Islet precursor cell (in vitro differentiated cells): ENCODE measurements around the gene RPL38.

Experiments used
- DNase-seq: peaks from one replicate; pipeline ENCODE4 v3.0.0-alpha.2; 2018

Gene RPL38

GRCh38 chr17:74203439-74204240 lies at the start of gene RPL38:
Gene RPL38, plus strand, starts transcription at chr17:74203678. Its CDS starts 278 bp downstream, at chr17:74203956.
- DNase-seq: peak; percentile 99

GRCh38 chr17:74153821-74154430 lies 49.6 kb upstream of the RPL38 start:
- DNase-seq: no peak

- no peak for DNase-seq
Measured at GRCh38 chr17:74156878-74157277, 46.6 kb upstream of the RPL38 start.

GRCh38 chr17:74157366-74157765 lies 46.1 kb upstream of the RPL38 start:
- no peak for DNase-seq

DNA sequence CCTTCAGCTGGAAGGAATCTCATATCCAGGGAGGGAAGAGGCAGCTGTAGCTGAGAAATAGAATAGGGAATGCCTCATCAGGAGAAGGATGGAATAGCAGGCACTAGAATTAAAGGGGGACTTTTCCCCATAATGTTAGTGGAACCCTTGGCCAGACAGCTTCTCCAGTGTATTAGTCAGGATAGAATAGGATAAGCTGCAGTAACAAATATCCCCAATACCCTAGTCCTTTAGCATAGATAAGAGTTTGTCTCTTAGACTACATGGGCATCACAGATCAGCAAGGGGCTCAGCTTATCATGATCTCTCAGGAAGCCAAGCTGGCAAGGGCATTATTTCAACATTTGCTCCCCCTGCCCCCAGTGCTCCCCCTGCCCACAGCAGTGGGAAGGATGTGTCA lies 44.7 kb upstream of the RPL38 start:
- DNase-seq: no peak

DNA sequence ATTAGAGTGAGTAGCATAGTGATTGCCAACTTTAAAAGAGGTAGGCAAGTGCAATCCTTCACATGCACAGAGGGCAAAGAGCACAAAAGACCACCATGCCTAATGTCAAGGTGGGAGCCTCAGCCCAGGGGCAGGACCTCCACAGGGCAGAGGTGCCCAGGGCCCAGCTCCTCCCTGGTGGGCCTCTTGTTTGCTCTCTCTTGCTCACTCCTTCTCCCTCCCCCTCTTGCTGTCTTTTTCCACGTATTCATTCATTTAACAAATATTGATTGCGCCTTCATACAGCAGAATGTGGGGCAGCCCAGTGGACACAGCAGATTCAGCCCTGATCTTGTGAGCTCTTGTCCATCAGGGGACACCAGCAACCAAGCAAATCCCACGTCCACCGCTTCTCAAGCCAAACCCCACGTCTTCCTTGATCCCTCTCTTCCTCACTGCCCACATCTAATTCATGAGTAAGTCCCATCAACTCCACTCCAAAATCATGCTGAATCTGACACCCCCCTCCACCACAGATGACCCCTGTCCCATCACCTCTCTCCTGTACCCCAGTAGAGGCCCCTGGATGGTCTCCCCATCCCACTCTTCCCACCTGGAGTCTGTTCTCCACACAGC lies 44.1 kb upstream of the RPL38 start:
- no peak for DNase-seq

DNA sequence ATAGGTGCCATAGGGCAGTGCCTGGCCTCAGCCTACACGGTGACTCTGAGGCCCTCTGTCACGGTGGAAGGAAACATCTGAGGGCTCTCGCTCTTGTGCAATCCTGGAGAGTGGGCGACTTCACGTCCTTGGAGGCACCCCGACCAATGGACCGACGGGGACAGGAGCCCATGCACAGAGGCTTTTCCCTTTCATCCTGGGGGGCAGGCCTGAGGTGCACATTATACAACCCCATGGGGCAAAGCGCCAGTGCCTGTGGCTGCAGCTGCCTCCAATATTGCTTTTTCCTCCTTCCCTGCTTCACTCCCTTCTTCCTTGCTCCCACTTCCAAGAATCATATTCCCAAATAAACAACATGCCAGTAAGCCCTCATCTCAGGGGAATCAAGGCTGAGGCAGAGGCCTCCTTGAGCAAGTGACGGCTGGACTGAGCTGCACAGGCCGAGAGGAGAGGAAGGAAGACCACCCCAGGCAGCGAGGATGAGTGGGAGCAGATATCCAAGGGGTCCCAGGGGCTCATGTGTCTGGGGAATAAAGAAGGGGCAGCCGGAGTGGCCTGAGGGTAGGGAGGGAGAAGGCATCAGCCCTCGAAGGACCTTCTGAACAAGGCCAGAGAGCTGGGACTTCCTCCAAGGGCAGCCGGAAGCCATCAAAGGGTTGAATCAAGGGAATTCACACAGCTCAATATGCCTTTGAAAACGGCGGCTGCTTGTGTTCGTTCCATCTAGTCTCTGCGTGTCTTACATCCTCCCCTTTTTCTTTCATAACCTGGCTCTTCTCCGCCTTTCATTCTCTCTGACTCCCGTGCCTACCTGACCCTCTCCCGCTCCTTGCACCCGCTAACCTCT lies 42.6 kb upstream of the RPL38 start:
- DNase-seq: no peak

- DNase-seq: no peak
Measured at GRCh38 chr17:74161503-74161875, 42.0 kb upstream of the RPL38 start.

- DNase-seq: no peak
Measured at GRCh38 chr17:74163271-74163821, 40.1 kb upstream of the RPL38 start.

- peak; percentile 37 for DNase-seq
Measured at GRCh38 chr17:74163836-74164235, 39.6 kb upstream of the RPL38 start.

DNA sequence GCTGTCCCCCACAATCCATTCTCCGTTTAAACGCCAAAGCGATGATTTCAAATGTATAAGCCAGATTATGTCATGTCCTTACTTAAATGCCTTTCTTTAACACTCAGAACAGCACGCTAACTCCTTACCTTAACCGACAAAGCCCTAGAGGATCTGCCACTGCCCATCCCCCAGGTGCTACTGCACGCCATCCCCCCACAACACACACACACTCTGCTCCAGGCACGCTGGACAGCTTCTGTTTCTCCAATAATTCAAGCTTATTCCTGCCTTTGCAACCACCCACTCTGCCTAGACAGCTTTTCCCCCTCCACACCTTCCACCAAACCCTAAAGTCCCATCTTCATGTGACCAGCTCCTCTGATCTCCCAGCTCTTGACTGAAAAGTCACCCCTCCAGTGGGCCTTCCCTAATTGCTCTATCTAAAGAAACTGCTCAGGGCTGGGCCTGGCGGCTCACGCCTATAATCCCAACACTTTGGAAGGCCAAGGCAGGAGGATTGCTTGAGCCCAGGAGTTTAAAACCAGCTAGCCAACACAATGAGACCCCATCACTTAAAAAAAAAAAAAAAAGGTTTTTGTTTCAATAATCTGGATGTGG lies 38.9 kb upstream of the RPL38 start:
- peak; percentile 42 for DNase-seq

GRCh38 chr17:74165797-74166365 lies 37.6 kb upstream of the RPL38 start:
- peak; percentile 48 for DNase-seq

DNA sequence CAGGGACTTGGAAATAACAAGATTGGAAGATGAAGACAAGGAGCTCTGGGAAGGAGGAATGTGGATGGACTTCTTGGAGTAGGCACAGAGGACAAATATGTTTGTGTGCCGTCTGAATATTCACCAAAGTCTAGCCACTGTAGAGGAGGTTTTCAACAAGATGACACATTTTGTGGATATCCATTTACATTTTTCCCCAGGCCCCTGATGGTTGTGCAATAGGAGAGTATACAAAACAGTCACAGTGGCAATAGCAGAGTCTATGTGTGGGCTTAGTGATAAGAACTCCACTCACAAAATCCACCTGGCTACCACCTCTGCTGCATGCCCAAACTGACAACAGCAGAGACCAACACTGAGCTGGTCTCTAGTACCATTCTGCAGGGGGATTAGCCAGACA lies 32.6 kb upstream of the RPL38 start:
- no peak for DNase-seq

DNA sequence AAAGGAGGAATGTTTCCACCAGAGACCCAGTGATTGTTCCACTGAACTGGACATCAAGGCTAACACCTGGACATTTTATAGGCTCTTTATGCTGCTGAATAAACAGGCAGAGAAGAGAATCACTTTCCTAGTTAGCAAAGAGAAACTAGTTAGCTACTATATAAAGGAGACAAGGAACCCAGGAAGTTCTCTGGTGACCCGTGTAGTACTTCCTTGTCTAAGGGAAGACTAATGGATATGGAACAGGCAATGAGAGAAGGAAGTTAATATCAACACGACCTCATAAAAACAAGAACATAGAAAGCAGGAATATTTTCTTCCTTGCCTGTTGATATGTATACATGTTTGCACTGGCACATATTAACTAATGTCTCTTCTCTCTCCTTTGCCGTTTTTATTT lies 30.8 kb upstream of the RPL38 start:
- DNase-seq: no peak

DNA sequence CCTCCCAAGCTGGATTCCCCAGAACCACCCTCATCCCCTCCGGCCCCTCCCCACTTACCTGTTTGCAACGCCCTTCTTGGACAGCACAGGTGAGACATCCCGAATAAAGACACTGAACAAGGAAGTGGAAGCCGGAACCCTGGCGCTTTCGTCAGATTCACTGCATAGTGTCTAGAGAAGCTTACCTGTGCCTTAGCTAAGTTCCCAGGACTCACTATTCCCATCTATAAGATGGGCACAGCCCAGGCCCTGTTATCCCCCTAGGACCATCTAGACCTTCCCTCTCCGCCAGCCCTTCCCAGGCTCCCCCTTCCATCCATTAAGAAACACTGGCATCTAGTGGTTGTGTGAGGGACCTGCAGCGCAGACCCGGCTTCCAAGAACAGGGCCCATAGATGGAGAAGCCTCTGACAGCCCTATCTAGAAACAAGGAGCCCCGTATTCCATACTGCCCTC lies 26.9 kb upstream of the RPL38 start:
- peak; percentile 92 for DNase-seq

- no peak for DNase-seq
Measured at GRCh38 chr17:74177018-74177450, 26.4 kb upstream of the RPL38 start.

GRCh38 chr17:74179576-74179975 lies 23.9 kb upstream of the RPL38 start:
- DNase-seq: no peak

- DNase-seq: peak; percentile 73
Measured at GRCh38 chr17:74180336-74180735, 23.1 kb upstream of the RPL38 start.

GRCh38 chr17:74181341-74181740 lies 22.1 kb upstream of the RPL38 start:
- no peak for DNase-seq

- DNase-seq: no peak
Measured at GRCh38 chr17:74182041-74182723, 21.3 kb upstream of the RPL38 start.

DNA sequence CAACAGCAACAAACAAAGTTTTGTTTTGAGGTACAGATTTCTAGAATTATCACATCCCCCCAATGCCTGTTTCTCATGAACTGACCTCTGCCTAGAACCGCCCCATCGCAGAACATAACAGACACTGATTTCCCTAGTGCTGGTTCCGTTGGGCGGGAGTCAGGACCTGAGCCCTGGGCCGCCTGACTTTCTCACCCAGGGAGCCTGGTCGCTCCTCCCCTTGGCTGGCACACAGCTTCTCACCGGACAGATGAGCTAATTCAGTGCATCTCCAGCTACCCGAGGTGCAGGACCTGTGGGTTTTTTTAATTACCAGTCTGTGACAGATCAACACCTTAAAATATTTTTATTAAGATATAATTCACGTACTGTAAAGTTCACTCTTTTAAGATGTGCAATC lies 20.1 kb upstream of the RPL38 start:
- DNase-seq: no peak
